MG63 (cell line): ENCODE data around the gene CHST9. TPM values are rescaled to one million over a fixed set of nuclear protein-coding genes. Genes with fewer than 3 reads are reported as not detected.
A peak's percentile ranks its signal among the peaks of the same experiment; 100 is the strongest.
"Not testable (repeated sequence)": the region's sequence is repeated elsewhere in the genome, so short reads cannot be mapped to it uniquely, and the experiment has no call there.

Experiments
- DNase-seq: peaks from one replicate; pipeline ENCODE4 v3.0.0-alpha.2; 2020
- H3K27me3 ChIP-seq: fragments of 250-450 bp; sonication (Bioruptor Pico); 2 replicates; pipeline ENCODE4 v1.5.1; 2020; ENCODE audit warnings: mild to moderate bottlenecking, moderate library complexity
- H3K36me3 ChIP-seq: fragments of 250-450 bp; sonication (Bioruptor Pico); 2 replicates; pipeline ENCODE4 v1.5.1; 2020; ENCODE audit warnings: mild to moderate bottlenecking, moderate library complexity
- H3K4me3 ChIP-seq: fragments of 250-450 bp; sonication (Bioruptor Pico); 2 replicates; pipeline ENCODE4 v1.5.1; 2020; ENCODE audit warnings: mild to moderate bottlenecking, moderate library complexity
- H3K9me3 ChIP-seq: fragments of 250-450 bp; sonication (Bioruptor Pico); 2 replicates; pipeline ENCODE4 v1.5.1; 2020; ENCODE audit warnings: mild to moderate bottlenecking, moderate library complexity
- total RNA-seq: library from RNA; depleted of rRNA; stranded (reverse); fragments of >200 nt; shearing (Covaris generic); gene quantifications from 2 replicates; pipeline ENCODE4 v1.2.3, GENCODE V29; 2014; ENCODE audit warnings: low replicate concordance

The CHST9 gene
- total RNA-seq, 1 experiment from 2014 or later, result not detected

DNA sequence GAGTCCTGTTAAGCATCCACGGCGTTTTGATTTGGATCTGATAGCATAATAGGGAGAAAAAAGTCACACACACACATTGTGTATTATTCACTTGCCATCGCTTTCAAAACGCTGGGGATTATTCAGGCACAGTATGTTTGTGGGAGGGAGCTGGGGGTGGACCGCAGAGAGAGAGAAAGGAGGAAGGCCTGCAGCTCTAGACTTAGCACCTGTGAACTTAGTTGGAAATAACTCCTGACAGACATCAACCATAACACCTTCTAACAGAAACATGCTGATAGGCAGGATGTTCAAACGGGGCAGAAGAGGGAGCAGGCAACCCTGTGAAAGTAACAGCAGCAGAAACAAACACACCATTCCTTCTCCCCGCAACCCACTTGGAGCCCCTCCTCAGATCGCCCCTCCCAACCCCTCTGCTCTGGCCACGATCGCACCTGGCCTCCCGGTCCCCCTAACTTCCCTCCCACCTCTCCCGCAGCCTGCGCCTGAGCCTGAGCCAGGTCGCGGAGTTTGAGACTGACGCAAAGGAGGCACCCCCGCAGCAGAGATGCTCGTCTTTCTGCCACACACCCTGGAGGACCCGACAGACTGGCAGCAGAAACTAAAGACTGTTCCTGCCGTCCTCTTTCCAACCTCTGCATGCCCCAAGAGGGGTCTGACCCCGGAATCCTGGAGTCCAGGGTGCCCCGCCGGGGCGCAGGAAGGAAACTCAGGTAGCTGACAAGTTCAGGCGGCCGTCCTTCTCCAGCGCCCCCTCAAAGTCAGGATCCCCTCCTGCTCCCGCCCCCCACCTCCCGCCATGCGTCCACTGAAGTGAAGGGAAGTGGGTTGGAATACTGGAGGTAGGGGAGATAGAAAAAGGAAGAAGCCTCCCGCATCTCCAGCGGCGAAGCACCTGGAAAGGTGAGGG is 738 bp downstream of the CHST9 start:
- DNase-seq, result no peak
- no peaks in the 10 kb centered on the region for H3K9me3 ChIP-seq
- peaks cover 12% of the 10 kb centered on the region for H3K27me3 ChIP-seq
- no peak overlapping the region for H3K4me3 ChIP-seq
- H3K36me3 ChIP-seq, result no peaks in the 10 kb centered on the region

- Histone ChIP-seq H3K36me3 (no peaks in the 10 kb centered on the region), H3K9me3 (no peaks in the 10 kb centered on the region), H3K27me3 (peaks cover 12% of the 10 kb centered on the region), H3K4me3 (no peak overlapping the region)
- no peak for DNase-seq
Observed at GRCh38 chr18:27181726-27182125, 3.4 kb downstream of the CHST9 start.

DNA sequence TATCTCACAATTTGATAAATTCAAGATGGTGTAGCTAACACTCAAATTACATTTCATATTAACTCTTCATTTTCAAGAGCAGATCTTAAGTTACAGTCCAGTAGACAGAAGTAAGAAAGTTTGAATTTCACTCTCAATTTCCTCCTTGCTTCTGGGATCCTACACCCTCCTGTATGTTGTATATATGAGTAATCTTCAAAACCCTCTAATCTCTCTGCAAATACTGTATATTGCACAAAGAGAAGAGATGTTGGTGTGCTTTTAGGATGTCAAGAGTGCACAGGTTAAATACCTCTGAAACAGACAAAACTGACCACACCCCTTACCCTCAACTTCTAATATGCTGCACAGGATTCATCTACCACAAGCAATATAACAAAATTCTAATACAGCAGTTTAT is 6.7 kb downstream of the CHST9 start:
- no peaks in the 10 kb centered on the region; the same call in 1 of the 2 replicates for H3K27me3 ChIP-seq
- H3K4me3 ChIP-seq, result no peak overlapping the region
- no peaks in the 10 kb centered on the region for H3K9me3 ChIP-seq
- no peaks in the 10 kb centered on the region for H3K36me3 ChIP-seq
- no peak for DNase-seq

DNA sequence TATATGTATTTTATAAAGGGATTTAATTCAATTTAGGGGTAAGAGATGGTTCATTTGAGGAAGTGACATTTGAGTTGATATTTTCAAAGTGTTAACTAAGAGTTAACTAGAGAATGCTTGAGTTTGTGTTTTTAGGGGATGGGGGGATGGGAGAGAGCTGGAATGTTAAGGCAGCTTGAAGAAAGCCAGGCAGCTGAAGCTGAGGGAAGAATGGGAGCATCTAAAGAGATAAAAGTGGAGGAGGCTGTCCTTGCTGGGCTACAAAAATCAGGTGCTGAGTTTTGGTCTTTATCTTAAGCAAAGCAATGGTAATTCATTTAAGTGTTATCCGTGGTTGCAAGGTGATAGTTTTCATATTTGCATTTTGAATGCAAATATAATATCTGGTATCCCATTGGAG is 9.2 kb downstream of the CHST9 start:
- Histone ChIP-seq H3K9me3 (no peaks in the 10 kb centered on the region), H3K27me3 (no peaks in the 10 kb centered on the region), H3K36me3 (no peaks in the 10 kb centered on the region), H3K4me3 (no peak overlapping the region)
- DNase-seq, result no peak

DNA sequence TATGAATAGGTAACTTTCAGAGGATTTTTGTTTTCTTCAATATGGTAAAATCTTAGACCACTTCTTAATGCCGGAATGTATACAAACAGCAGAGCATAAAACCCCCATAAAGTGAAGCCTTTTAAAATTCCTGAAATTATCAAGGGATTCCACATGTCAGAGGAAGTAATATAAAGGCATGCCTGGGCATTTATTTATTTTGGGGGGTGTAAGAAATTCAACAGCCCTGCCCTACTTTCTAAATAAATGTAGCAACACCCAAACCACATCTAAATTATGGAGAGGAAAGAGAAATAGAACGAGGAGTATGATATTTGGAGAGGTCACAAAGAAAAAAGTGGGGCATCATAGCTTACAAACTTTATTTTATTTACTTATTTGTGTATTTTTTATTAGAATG is 9.9 kb downstream of the CHST9 start:
- Histone ChIP-seq H3K9me3 (no peaks in the 10 kb centered on the region), H3K27me3 (no peaks in the 10 kb centered on the region), H3K36me3 (no peaks in the 10 kb centered on the region), H3K4me3 (no peak overlapping the region)
- DNase-seq, result no peak

DNA sequence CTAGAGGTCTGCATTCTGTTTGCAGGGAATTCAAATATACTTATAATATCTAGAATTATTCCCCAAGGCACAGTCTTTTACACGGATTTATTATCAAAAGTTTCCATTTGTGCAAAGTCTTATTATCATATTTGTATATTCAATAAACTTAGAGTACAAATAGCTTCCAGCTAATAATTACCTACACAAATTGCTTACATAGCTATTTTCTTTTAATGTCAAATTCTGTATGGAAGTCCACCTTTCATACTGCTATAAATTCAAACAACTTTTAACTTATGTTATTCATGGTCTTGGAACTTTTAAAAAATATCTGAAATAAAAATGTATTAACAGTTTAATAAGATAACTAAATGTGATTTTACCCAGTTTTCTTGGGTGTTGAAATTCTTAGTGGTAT is 13.1 kb downstream of the CHST9 start:
- H3K9me3 ChIP-seq, result no peaks in the 10 kb centered on the region
- no peak overlapping the region for H3K4me3 ChIP-seq
- no peak for DNase-seq
- no peaks in the 10 kb centered on the region for H3K36me3 ChIP-seq
- H3K27me3 ChIP-seq, result no peaks in the 10 kb centered on the region

GRCh38 chr18:27165412-27165811 is 19.7 kb downstream of the CHST9 start:
- no peaks in the 10 kb centered on the region for H3K9me3 ChIP-seq
- no peaks in the 10 kb centered on the region for H3K36me3 ChIP-seq
- no peak overlapping the region for H3K4me3 ChIP-seq
- no peaks in the 10 kb centered on the region for H3K27me3 ChIP-seq
- no peak for DNase-seq

DNA sequence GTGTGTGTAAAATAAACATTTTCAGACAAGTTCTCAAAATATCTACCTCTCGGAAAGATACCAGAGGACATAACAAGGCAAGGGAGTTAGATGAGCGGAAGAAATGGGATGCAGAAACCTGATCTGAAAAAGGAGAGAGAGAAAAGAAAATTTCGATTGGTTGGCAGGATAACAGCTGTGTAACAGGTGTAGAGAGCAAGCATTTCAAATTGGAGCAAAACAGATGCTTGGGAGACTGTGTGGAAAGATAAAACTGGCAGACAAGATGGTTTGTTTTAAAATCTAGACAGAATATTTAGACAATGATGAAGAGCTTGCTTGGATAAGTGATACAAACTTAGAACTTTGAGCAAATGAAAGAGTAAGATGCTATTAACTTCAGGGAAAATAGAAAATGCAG is 20.2 kb downstream of the CHST9 start:
- no peaks in the 10 kb centered on the region for H3K9me3 ChIP-seq
- no peak for DNase-seq
- no peaks in the 10 kb centered on the region for H3K27me3 ChIP-seq
- no peaks in the 10 kb centered on the region for H3K36me3 ChIP-seq
- H3K4me3 ChIP-seq, result no peak overlapping the region

DNA sequence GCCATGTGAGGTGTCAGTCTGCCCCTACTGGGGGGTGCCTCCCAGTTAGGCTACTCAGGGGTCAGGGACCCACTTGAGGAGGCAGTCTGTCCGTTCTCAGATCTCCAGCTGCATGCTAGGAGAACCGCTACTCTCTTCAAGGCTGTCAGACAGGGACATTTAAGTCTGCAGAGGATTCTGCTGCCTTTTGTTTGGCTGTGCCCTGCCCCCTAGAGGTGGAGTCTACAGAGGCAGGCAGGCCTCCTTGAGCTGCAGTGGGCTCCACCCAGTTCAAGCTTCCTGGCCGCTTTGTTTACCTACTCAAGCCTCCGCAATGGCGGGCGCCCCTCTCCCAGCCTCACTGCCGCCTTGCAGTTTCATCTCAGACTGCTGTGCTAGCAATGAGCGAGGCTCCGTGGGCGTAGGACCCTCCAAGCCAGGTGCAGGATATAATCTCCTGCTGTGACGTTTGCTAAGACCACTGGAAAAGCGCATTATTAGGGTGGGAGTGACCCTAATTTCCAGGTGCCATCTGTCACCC is 21.9 kb downstream of the CHST9 start:
- H3K36me3 ChIP-seq, H3K4me3 ChIP-seq, H3K9me3 ChIP-seq, H3K27me3 ChIP-seq, DNase-seq: not testable (repeated sequence)

DNA sequence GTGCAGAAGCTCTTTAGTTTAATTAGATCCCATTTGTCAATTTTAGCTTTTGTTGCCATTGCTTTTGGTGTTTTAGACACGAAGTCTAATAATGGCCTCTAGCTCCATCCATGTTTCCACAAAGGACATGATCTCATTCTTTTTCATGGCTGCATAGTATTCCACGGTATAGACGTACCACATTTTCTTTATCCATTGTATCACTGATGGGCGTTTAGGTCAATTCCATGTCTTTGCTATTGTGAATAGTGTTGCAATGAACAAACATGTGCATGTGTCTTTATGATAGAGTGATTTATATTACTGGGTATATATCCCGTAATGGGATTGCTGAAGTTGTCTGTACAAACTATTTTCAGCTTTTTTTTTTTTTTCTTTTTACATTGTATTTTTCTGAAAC is 35.9 kb downstream of the CHST9 start:
- H3K9me3 ChIP-seq, H3K36me3 ChIP-seq, H3K4me3 ChIP-seq, H3K27me3 ChIP-seq, DNase-seq: not testable (repeated sequence)

DNA sequence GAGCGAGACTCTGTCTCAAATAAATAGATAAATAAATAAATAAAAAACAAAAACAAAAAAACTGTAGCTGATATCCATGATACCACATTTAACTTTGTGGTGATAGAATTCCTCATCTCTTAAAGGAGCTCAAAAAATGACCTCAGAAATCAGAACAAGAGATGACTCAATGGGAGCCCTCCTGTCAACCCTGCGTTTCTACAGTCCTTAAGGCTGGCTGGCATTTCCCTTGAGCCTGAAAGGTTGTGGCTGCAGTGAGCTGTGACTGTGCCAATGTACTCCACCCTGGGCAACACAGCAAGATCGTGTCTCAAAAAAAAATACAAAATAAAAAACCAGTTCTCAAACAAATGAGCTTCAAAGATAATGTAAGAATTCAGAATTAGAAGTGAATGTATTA is 40.4 kb downstream of the CHST9 start:
- H3K36me3 ChIP-seq, result no peaks in the 10 kb centered on the region
- H3K4me3 ChIP-seq, result no peak overlapping the region
- no peak for DNase-seq
- H3K9me3 ChIP-seq, result no peaks in the 10 kb centered on the region
- no peaks in the 10 kb centered on the region for H3K27me3 ChIP-seq

DNA sequence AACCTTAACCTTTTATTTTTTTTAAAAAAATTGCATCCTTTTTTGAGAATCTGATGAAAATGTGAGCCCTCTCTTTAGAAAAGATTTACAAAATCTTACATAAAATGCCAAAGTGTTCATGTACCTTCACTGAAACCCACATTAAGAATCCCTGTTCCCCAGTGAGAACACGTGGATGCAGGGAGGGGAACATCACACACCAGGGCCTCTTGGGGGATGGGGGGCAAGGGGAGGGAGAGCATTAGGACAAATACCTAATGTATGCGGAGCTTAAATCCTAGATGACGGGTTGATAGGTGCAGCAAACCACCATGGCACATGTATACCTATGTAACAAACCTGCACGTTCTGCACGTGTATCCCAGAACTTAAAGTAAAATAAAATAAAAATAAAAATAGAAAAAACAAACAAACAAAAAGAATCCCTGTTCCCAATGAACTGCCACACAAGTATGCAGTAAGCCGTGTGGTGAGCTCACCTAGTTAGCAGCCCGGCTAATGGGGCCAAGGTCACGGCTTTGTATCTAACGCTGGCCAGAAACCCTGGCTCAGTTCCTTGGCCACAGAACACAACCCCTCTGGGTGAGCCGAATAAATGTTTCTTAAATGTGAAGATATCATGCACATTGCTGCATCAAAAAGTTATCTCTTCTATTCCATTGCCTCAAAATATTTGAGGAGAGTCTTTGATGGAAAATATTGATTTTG is 41.4 kb downstream of the CHST9 start:
- no peaks in the 10 kb centered on the region for H3K9me3 ChIP-seq
- no peak overlapping the region for H3K4me3 ChIP-seq
- no peaks in the 10 kb centered on the region for H3K27me3 ChIP-seq
- peak; percentile 7 for DNase-seq
- H3K36me3 ChIP-seq, result no peaks in the 10 kb centered on the region

GRCh38 chr18:27142891-27143290 is 42.2 kb downstream of the CHST9 start:
- H3K9me3 ChIP-seq, result no peaks in the 10 kb centered on the region
- DNase-seq, result no peak
- H3K36me3 ChIP-seq, result no peaks in the 10 kb centered on the region
- no peak overlapping the region for H3K4me3 ChIP-seq
- no peaks in the 10 kb centered on the region for H3K27me3 ChIP-seq

DNA sequence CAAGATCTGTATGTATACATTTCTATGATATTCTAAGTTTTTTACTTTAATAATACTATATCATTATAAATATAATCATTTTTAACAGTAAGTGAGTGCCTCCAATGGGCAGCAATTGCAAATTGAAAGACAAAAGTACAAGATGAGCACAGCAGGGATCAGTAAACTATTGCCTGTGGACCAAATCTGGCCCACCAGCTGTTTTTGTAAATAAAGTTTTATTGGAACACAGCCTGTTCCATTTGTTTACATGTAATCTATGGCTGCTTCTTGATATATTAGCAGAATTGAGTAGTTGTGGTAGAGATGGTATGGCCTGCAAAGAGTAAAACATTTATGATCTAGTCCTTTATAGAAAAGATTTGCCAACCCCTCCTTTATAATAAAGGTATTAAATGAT is 43.2 kb downstream of the CHST9 start:
- no peak overlapping the region for H3K4me3 ChIP-seq
- no peaks in the 10 kb centered on the region for H3K36me3 ChIP-seq
- H3K27me3 ChIP-seq, result no peaks in the 10 kb centered on the region
- no peak for DNase-seq
- H3K9me3 ChIP-seq, result no peaks in the 10 kb centered on the region

DNA sequence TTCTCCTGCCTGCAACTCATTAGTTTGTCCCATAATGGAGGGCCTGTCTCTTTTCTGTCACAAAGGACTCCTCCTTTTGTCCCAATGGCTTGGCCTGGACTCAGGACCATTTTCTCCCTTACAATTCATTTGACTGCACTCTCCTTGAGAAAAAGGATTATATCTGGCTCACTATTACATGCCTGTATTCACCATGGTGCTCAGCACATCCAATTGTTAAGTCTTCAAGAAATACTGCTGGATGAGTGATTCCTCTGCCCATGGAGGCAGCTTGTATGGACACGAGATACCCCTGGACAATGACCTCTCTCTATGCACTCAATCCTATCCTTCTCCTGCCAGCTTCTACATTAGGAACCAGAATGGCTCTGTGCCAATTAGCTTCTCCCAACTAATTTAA is 47.0 kb downstream of the CHST9 start:
- H3K27me3 ChIP-seq, result no peaks in the 10 kb centered on the region
- no peak for DNase-seq
- H3K4me3 ChIP-seq, result no peak overlapping the region
- no peaks in the 10 kb centered on the region for H3K9me3 ChIP-seq
- H3K36me3 ChIP-seq, result no peaks in the 10 kb centered on the region

- peak; percentile 44 for DNase-seq
- H3K27me3 ChIP-seq, result no peaks in the 10 kb centered on the region
Observed at GRCh38 chr18:27136208-27136535, 48.9 kb downstream of the CHST9 start.

DNA sequence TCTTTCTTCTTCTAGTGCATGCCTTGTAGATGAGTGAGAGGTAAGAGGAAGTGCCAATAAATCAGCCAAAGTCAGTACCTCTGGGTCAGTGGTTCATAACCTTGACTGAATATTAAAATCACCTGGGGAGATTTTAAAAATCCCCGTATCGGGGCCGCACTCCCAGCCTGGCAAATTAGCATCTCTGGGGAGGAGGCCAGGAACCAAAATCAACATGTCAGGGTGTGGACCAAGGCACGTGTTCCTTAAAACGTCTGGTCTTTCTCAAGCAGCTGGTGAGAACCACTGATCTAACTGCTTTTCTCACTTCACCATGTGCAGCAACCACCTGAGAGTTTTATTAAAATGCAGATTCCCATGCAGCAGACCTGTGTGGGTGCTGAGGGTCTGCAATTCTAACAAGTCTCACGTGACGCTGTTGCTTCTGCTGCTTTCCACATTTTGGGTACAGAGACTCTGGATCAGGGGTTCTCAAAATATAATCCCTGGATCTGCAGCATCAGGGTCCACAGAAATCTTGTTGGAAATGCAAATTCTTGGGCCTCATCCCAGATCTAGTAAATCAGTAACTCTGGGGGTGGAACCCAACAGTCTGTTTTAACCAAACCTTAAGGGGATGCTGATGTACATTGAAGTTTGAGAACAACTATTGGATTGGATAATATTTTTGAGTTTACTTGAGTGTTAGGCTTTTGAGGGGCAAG is 49.5 kb downstream of the CHST9 start:
- H3K36me3 ChIP-seq, result no peaks in the 10 kb centered on the region
- H3K27me3 ChIP-seq, result no peaks in the 10 kb centered on the region
- DNase-seq, result no peak
- no peaks in the 10 kb centered on the region for H3K9me3 ChIP-seq
- no peak overlapping the region for H3K4me3 ChIP-seq

More at GRCh38 chr18:27136208-27136535, 48.9 kb downstream of the CHST9 start:
- H3K36me3 ChIP-seq, result no peaks in the 10 kb centered on the region
- no peak overlapping the region for H3K4me3 ChIP-seq
- H3K9me3 ChIP-seq, result no peaks in the 10 kb centered on the region
